NOMO-1 treated with dmso at 0.1 percent for 144 hours (cell line): ENCODE results near the gene TOMT.

Experiments used
- DNase-seq: peaks from one replicate; lab custom pipeline; 2025; ENCODE audit not compliant: unreplicated experiment; lab: John Stamatoyannopoulos, UW

TOMT gene, protein sequence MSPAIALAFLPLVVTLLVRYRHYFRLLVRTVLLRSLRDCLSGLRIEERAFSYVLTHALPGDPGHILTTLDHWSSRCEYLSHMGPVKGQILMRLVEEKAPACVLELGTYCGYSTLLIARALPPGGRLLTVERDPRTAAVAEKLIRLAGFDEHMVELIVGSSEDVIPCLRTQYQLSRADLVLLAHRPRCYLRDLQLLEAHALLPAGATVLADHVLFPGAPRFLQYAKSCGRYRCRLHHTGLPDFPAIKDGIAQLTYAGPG

DNA sequence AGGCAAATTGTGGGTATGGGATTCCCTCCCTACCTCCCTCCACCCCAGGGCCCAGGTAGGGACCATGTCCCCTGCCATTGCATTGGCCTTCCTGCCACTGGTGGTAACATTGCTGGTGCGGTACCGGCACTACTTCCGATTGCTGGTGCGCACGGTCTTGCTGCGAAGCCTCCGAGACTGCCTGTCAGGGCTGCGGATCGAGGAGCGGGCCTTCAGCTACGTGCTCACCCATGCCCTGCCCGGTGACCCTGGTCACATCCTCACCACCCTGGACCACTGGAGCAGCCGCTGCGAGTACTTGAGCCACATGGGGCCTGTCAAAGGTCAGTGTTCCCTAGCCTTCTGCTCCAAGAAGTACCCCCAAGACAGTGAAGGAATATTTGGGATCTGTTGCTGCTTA, at the start of gene TOMT:
Gene TOMT, plus strand, starts transcription at position 37 of the 400 bp plus-strand sequence. Its CDS starts 28 bp downstream, at position 65.
- no peak for DNase-seq

DNA sequence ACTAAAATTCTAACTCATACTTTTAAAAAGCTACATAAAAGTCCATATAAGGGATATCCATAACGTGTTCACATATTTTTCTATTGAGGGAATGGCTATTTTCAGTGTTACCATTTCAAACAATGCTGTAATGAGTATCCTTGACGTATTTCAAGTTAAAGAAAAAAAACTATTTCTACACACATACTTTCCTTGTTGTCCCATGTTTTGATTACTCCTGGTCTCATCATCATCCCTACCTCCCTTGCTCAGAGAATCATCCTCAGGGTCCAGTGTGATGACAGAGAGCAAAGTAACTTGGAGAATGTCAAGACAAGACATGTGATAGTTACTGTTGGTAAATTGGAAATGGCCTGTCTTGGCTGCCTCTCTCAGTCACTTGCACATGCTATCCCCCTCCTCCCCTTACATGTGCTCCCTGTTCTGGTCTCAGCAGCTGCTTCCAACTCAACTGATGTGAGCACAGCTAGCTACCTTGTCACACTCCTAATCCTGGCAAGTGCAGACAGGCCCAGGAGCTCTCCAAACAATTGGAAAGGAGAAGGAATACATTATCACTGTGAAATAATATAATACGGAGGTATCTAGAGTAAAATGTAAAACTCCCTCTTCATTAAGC, 47.2 kb upstream of the TOMT start:
- no peak for DNase-seq

DNA sequence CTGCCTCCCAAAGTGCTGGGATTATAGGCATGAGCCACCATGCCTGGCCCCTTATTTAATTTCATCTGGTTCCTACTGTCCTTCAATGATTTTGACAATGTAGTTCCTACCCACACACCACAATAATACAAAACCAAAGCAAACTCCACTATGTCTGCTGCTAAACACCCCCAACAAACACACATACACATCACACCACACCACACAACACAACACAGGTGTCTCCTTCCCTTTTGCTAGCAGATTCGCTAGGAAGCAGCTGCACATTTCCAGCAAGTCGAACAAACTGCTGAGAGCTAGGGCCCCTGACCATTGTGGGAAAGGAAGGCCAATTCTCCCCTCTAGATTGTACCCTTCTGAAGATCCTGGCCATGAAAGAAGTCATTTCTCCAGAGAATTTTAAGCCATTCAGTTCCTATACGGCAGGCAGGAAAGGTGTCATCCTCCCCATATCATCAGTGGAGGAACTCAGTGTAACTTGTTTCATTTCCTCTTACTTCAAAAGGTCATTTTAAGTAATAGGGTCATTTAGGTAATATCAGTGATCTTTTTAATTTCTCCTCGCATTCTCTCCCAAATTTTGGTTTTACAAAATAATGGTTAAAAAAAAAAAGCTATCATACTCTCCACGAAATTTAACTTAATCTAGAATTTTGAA, 43.9 kb upstream of the TOMT start:
- DNase-seq: no peak

DNA sequence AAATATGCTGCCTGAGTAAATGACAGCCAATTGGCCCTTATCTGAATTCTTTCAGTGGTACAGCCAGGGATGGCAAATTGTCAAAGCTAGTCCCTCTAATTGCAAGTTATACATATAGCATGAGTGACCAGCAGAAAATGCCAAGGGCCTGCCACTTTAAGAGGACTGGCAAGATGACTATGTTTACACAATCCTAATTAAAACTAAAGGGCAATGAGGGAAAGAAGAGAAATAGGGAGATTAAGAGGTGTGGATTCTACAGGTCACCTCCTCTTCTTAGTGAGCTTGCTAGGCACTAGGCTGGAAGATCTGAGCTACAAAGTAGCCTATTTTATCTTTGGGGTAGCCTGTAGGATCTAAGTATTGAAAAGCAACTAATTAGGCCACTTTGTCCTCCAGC, 38.9 kb upstream of the TOMT start:
- no peak for DNase-seq

DNA sequence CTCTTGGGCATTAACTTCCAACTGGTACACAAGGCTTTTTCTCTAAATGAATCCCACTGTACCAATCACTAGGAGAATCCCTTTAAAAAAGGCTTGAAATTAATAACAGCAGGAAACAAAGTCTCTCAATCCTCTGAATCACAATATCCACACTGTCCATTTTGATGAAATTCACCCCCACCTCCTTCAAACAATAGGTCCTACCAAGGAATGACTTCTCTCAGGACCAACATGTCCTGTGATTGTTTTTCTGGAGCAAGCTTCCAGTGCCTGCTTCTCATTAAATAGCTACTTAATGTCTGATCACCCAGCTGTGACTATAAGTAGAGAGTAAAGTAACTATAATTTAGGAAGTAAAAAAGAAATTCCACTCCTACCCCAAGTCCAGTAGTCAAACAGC, 38.5 kb upstream of the TOMT start:
- DNase-seq: no peak

DNA sequence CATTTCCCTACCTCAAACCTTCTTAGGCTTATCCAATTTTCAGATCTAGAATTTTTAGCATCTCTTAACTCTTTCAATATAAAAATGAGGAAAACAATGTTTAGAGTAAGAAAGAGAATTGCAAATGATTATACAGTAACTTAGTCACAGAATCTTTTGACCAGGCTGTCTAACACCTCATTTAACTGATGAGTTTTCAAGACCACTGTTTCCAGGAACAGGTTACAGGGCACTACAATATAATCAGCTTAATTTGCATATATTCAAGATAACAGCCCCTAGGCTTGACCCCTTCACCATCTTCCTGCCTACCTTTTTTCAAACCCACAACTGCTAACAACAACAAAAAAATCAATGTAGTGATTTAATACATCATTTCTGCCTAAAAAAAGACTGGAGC, 38.0 kb upstream of the TOMT start:
- no peak for DNase-seq

DNA sequence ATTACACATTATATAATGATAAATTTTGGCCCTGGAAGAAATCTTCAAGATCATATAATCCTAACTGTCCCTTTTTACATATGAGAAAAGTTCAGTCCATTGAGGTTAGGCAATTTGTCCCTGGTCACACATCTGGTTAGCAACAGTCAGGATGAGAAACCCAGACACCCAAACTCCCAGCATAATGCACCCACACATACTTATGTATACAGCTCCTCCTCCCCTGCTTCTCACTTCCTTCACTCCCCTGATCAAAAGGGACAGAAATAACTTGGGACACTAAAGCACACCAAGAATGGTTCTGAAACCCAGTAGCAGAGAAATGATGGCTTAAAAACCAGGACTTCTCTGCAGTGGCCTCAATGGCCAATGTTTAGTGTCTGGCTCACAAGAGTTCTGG, 36.5 kb upstream of the TOMT start:
- DNase-seq: no peak

DNA sequence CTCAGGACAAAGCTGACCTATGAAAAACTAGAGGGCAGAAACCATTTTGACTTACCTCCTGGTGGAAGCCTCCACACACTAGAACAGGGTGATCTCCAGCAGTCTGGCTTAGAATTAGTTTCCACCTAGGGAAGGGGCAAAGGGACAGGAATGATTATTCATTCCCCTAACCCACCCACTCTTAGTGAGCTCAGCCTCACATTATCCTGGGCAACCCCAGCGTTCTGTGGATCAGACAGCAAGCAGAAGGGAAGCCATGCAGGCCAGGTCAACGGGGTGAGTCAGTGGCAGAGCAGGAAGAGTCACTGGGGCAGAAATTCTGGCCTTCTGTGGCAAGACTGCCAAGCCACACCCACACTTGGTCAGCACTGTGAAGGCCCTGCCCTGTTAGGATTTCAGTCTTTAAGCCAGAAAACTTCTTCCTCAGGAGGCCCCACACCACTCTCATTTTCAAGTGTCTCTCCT, 35.9 kb upstream of the TOMT start:
- peak; percentile 86 for DNase-seq

DNA sequence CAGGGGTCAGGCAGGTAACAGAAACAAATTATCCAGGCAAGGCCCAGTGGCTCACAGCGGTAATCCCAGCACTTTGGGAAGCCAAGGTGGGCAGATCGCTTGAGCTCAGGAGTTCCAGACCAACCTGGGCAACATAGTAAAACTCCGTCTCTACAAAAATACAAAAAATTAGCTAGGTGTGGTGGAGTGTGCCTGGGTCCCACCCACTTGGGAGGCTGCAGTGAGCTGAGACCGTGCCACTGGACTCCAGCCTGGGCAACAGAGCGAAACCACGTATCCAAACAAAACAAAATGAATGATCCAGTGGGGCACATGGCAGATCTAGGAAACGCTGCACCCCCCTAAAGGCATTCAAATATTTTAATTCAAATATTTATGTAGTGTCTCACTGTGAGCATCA, 35.2 kb upstream of the TOMT start:
- DNase-seq: no peak

DNA sequence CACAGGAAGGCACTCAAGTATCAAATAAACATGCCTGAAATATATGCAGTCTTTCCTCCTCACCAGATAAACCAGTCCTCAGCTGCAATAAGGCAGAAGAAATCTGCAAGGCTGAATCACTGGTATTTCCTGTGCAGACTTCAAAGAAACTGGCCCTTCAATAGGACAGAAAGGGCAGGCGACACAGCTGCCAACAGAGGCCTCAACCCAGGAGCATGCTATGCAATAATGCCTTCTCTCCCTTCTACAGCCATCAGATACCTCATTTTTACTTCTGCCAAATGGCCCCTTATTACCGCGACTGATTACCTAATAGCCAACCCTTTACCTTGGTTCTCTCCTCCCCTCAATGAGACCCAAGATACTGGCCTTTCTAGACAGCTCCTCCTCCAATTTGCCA, 33.4 kb upstream of the TOMT start:
- DNase-seq: no peak

DNA sequence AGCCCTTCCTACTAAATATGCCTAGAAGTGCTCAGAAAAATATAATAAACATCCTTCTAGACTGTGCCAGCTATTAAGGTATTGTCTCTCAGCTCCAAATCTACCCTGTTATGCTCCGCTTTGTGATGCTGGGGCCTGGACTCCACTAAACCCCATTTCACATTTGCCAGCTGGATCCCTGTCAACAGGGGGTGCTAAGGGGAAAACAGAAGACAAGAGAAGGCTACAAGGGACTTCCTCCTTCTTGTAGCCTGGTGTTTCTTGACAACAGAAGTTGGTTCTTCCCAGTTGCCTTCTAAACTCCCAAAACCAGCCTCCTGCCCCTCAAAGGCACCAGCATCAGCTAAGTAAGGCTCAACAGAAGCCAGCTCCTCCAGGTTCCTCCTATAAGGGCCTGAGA, 30.6 kb upstream of the TOMT start:
- DNase-seq: no peak

DNA sequence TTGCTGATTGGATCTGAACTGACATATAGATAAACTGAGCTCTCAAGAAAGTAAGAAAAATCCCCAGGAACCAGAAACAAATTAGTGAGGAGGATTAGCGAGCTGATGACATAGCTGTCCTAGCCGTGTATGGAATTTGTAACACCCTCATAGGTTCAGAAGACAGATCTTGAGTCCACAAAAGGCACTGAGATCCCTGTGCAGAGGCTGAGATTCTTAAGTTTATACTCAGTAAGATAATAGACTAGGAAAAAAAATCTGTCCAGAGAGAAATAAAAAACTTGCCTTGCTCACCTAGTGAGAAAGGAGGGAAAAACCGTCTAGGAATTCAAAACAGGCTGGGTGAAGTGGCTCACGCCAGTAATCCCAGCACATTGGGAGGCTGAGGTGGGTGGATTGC, 30.0 kb upstream of the TOMT start:
- no peak for DNase-seq

DNA sequence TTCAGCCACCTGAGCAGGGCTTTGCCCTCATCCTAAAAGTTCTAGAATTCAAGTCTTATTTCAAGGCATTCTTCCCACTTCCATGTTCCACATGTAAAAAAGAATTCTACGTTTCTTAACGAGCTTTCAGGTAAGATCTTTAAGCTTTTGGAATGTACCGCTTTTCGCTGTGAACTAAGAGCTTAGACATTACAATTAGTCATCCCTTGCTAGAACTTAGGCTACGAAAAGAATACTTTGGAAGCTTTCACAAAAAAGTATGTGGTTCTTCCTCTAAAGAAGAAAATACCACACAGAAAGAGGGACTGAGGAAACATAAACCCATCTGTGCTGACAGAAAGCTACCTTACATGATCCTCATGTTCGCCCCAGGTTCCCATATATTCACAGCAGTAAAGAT, 27.2 kb upstream of the TOMT start:
- DNase-seq: no peak

DNA sequence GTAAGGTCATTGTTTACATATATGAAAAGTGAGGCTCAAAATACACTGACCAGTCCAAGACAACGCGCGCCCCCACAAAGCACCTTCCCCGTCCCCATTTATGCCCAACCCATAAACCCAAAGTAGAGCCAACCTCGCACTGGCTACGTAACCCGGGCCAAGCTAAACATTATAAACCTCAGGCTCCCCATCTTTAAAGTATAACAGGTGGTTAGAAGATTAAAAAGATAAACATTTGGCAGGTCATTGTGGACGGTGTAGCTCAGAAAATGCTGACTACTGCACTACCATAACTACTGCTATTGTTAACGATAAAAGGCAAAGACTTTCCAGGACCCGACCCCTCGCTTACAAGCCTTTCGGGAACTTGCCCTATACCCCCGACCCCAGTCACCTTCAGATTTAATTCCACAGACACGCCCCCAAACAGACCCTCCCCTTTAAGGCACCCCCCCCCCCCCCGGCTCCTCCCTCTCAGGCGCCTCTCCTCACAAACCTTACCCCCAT, 25.9 kb upstream of the TOMT start:
- no peak for DNase-seq

DNA sequence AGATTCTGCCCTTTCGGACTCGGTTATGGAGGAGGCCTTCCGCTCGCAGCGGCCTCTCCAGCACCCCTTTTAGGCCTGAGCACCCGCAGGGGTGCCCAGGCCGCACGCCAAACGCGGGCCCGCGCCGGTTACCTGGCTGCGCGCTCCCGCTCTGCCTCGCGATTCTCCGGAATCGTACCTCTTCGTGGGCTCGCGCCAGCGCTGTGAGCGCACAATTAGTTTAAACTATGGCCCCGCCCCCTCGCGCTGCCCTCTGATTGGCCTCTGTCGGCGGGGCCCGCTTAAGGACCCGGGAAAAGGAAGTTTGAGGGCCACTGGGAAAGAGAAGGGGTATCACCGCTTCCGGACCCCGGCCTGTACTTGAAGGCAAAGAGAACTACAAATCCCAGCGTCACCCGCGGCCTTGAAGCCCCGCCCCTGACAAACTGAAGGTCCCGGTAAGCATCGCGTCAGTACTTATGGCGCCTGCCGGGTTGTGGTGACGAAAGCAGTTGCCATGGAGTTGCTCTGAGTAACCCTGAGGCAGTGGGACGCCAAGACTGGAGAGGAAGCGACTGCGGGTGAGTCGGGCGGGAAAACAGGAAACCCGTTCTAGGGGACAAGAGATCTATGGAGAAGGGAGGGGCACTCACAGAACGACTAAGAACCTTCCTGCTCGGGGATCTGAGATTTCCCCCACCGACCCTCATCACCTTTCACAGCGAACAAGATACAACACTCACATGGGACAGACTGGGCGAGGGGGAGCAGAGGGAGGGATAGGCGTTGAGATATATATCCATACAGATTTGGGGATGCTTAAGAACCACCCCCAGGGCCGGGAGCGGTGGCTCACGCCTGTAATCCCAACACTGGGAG, 25.2 kb upstream of the TOMT start, which contains the start of the genes LRRC51 and NUMA1:
Gene LRRC51, plus strand, starts transcription at position 525 of the 858 bp plus-strand sequence. CDS start 8,234 bp downstream, outside the sequence.
Gene NUMA1, minus strand, starts transcription at position 217 of the 858 bp plus-strand sequence. CDS start 44,599 bp downstream, outside the sequence.
- DNase-seq: peak; percentile 100

DNA sequence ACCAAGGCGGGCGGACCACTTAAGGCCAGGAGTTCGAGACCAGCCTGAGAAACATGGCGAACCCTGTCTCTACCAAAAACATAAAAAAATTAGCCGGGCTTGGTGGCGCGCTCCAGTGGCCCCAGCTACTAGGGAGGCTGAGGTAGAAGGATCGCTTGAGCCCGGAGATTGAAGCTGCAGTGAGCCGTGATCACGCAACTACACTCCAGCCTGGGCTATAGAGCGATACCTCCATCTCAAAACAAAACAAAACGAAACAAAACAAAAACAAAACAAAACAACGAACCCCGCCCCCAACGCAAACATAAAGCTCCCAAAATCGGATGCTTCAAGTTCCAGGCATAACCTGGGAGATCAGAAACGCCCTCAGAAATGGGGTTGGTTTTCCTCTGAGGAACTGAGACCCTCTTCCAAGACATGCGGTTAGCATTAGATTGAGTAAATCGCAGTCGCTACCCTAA, 24.5 kb upstream of the TOMT start:
- DNase-seq: no peak

DNA sequence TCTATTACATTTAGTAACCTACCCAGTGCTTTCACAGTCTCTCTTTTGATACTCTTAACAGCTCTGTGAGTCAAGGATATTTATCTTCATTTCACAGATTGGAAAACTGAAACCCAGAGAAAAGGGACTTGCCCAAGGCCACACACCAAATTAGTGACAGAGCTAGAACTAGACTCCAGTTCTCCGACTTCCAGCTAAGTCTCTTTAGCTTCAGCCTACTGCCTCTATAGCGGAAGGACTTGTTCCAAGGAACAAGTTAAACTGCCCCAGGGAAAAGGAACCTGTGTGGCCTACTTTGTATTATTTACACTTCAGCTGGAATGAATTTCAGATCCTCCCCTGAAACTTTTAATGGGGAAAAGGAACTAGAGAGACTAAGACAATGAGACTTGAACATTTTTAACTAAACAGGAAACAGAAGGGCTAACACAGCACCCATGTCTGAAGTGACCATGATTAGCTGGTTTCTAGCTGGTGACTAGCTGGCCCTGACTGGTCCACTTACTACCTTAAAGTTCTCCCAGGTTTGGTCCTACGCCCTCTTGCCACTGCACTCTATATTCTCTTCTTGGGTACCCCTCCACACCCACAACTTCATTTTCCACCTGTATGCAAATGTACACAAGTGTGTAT, 23.8 kb upstream of the TOMT start:
- DNase-seq: no peak

DNA sequence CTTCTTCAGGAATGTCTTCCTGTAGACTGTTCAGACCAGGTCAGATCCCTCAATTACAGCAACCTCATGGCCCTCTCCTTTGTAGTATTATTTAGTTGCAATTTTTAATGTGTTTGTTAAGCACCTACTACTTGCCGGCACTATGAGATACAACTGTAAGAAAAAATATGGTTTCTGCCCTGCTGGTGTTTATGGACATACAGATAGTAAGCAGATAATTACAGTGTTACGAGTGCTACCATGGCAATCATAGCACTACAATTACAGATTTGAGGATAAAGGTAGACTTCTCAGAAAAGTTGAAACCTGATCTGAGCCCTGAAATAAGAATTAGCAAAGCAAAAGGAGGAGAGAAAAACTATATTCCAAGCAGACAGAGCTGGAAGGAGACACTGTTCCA, 22.3 kb upstream of the TOMT start:
- no peak for DNase-seq

DNA sequence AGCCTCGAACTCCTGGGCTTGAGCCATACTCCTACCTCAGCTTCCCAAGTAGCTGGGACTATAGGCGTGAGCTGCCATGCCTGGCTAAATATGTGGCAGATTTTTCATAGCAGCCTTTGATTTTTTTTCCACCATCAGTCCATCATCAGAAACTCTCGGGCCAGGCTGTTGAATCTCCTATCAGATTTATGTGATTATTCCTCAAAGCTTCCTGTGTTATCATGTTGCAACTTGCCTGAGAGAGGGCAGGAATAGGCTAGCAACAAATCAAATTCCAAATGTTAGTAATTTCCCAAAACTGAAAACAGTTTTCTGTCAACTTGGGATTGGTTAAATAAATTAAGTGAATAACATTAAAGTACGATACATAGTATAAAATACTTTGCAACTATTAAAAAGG, 21.6 kb upstream of the TOMT start:
- DNase-seq: no peak

DNA sequence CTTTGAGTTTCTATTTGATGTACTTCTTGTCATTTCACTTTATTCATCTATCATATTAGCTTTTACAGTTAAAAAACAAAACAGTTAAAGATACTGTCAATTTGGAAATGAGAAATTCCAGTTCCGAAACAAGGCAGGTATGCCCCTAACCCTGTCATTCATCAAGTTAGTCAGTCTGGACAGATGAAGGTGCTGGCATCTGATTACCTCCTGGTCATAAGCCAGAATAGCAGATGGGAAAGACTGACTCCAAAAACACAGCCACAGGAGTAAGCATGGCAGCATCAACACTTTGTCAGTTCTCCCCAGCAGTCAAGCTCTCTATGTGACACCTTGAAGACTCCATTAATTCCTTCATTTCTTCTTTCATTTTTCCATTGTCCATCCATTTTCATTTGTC, 20.8 kb upstream of the TOMT start:
- no peak for DNase-seq
